ENCODE results near the gene CHCHD1.

The CHCHD1 gene

DNA sequence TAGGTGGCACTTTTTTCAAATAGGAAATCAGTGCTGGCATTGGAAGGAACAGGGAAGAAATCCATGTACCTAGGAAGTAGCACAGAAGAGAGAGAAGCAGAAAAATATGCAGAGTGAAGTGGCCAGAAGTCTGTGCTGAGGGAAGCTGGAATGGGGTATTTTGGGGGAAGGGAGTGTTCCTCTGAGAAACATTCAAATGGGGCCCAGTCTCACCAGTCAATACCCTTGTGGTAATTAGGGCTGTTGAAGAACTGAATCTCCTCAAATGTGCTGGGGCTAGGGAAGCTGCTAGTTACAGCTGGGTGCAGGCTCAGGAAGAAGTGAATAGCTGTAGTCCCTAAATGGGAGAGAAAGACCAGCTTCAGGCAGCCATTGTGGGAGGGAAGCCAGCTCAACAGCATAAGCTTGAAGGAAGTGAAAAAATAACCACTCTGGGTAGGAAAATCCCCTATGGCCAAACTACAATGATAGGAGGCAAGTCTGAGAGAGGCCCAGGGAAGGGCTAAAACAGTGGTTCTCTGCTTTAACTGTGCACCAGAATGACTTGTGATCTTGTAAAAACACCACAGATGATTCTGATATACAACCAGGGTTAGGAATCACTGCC lies 21.9 kb downstream of the CHCHD1 start:
- in situ Hi-C loops (cut with MboI; ENCODE audit: low sequenced_read_pairs, unreplicated experiment), result no loop called here
- DNase-seq (ENCODE audit: low spot score), result peak; percentile 85
- TF ChIP-seq, protein P1, sequence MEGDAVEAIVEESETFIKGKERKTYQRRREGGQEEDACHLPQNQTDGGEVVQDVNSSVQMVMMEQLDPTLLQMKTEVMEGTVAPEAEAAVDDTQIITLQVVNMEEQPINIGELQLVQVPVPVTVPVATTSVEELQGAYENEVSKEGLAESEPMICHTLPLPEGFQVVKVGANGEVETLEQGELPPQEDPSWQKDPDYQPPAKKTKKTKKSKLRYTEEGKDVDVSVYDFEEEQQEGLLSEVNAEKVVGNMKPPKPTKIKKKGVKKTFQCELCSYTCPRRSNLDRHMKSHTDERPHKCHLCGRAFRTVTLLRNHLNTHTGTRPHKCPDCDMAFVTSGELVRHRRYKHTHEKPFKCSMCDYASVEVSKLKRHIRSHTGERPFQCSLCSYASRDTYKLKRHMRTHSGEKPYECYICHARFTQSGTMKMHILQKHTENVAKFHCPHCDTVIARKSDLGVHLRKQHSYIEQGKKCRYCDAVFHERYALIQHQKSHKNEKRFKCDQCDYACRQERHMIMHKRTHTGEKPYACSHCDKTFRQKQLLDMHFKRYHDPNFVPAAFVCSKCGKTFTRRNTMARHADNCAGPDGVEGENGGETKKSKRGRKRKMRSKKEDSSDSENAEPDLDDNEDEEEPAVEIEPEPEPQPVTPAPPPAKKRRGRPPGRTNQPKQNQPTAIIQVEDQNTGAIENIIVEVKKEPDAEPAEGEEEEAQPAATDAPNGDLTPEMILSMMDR (IDR thresholded peaks at IDR 0.05; ENCODE audit: borderline replicate concordance, control extremely low read depth, extremely low read depth, insufficient read depth, missing control alignments), result no peak

DNA sequence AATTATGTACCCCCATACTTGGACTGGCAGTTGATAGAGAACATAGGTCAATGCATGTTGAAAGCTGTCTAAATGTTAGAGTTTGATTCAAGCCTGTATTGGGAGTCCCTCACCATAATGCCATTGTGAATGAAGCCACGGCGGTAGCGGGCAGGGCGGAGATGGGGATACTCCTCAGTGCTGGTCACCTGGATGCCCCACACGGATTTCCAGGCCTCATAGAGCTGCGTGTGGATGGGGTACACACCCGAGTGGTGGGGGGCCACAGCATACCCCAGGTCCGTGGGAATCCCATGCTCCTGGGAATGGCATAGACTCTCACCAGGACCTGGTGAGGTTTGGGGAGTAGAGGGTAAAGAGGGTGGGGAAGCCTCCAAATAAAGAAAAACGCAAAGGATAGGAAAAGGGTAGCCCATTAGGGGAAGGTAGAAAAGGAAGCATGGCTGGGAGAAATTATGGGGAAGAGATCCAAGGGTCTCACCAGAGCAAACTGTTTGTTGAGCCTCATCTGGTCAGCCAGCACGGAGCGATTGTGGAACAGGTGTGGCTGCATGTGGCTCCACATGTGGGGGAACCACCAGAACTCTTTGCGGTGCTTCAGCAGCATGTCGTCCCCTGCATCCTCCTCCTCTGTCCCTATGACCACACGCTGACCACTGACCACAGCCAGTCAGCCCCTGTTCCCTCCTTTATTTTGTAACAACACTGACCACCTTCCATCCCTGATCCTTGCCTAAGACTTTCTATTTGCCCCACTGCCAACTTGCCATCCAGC lies 24.5 kb downstream of the CHCHD1 start:
- in situ Hi-C loops (cut with MboI; ENCODE audit: low sequenced_read_pairs, unreplicated experiment), result no loop called here
- TF ChIP-seq, protein P1 (IDR thresholded peaks at IDR 0.05; ENCODE audit: borderline replicate concordance, control extremely low read depth, extremely low read depth, insufficient read depth, missing control alignments), result no peak
- DNase-seq (ENCODE audit: low spot score), result no peak

DNA sequence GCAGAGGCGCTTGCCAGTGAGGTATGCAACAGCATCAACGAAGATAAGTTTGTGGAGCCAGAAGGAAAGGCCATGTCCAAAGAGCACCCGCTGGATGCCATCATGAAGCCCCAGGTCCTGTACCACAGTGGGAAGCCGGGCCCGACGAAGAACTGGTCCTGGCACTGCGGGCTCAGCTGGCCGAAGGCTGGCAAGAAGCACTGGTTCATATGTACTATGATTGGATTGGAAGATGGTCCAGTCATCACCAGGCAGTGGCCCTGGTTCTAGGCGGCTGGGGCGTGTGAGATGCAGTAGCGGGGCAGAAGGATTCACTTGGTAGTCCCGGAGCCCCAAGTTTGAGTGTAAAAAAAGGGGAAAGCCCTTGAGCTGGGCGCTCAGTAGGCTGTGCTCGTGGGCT lies 25.6 kb downstream of the CHCHD1 start:
- TF ChIP-seq, protein P1 (IDR thresholded peaks at IDR 0.05; ENCODE audit: borderline replicate concordance, control extremely low read depth, extremely low read depth, insufficient read depth, missing control alignments), result no peak
- in situ Hi-C loops (cut with MboI; ENCODE audit: low sequenced_read_pairs, unreplicated experiment), result no loop called here
- no peak for DNase-seq (ENCODE audit: low spot score)

DNA sequence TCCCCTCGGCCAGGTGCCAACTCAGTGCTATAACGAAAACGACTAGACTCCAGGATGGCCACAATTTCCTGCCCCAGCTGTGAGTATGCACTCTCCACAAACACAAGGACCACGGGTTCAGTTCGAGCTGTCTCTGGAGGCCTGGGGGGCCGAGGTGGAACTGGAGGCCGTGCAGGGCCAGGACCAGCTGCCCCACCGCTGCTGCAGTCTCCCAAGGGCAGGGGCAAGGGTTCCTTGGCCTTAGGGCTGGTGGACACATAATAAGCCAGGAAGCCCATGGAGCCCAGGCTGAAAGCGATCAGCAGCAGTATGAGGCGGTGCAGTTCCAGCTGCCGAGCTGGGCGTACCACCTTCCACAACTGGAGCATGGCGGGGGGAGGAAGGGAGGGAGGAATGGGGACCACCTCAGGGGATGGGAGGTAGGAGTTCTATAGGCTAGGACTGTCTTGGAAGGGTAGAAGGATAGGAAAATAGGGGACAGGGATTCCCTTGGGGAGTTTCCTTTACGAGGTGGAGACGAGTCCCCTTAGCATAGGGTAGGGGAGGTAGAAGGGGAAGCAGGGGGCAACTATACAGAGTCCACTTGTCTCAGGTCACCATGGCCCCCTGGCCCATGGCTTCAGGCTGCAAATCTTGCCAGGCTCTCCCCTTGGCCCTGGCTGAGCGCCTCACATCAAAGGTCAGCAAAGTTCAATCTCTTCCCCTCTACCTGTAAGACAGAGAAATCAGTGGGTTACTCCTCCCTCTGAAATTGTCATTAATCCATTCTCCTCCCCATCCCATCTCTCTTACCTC lies 26.4 kb downstream of the CHCHD1 start:
- in situ Hi-C loops (cut with MboI; ENCODE audit: low sequenced_read_pairs, unreplicated experiment), result no loop called here
- TF ChIP-seq, protein P1 (IDR thresholded peaks at IDR 0.05; ENCODE audit: borderline replicate concordance, control extremely low read depth, extremely low read depth, insufficient read depth, missing control alignments), result no peak
- no peak for DNase-seq (ENCODE audit: low spot score)

DNA sequence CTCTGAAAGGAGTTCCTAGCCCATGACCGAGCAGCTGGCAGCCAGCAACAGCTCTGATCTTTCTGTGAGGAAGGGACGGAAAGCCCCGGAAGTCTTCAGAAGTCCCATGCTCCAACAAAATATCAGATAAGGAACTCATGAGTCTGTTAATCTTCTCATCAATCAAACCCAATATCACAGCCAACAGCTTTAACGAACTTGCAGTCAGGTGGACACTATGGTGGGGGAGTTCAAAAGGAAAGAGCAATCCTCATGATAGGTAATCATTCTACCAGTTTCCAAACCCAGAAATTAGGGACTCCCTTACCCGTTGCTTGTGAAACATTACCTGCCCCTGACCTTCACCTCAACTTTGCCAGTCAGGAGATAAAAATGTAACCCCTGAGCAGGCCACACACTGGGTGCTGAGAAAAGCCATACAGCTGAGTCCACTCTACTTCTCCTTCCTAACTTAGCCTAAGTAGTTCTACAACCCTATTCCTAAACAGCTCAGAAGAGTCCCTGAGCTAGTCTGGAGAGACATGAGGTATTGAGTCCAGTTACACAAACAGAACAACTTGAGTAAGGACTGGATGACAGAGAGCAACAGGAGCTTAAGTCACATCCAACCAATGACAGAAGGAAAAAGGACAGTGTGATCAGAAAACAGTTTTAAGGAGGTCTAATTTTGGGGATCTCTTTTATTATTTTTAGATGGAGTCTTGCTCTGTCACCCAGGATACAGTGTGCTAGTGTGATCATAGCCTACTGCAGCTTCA lies 27.4 kb downstream of the CHCHD1 start:
- TF ChIP-seq, protein P1 (IDR thresholded peaks at IDR 0.05; ENCODE audit: borderline replicate concordance, control extremely low read depth, extremely low read depth, insufficient read depth, missing control alignments), result no peak
- in situ Hi-C loops (cut with MboI; ENCODE audit: low sequenced_read_pairs, unreplicated experiment), result no loop called here
- DNase-seq (ENCODE audit: low spot score), result no peak

DNA sequence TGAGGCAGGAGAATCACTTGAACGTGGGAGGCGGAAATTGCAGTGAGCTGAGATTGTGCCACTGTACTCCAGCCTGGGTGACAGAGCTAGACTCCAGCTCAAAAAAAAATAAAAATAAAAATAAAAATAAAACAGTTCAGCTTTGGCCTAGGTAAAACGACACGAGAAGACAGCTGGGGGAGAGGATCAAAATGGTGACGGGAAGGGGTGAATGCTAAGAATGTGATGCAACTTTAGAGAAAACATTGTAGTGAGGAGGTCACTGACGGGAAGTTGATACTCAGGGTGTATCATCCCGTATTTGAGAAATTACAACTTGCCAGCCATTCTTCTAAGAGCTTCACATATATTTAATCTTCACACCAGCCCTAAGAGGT lies 28.5 kb downstream of the CHCHD1 start:
- DNase-seq (ENCODE audit: low spot score), result no peak
- in situ Hi-C loops (cut with MboI; ENCODE audit: low sequenced_read_pairs, unreplicated experiment), result no loop called here
- TF ChIP-seq, protein P1 (IDR thresholded peaks at IDR 0.05; ENCODE audit: borderline replicate concordance, control extremely low read depth, extremely low read depth, insufficient read depth, missing control alignments), result no peak

All from GM13976 (cell line).